NB4 (cell line): ENCODE measurements around the gene C22orf39.

Source experiments
- DNase-seq: peaks from one replicate; pipeline ENCODE4 v3.0.0; 2010; ENCODE audit warnings: low read depth
- H3K4me3 ChIP-seq: one replicate; pipeline ENCODE4 v1.5.1; 2011; ENCODE audit warnings: mild to moderate bottlenecking, low read depth, low read length, moderate library complexity
- CTCF ChIP-seq: IDR thresholded peaks from one replicate; pipeline ENCODE4 v1.5.1; 2012; ENCODE audit warnings: low read depth, low read length
- MAX ChIP-seq: IDR thresholded peaks from 2 replicates; pipeline ENCODE4 v1.6.1; 2011; ENCODE audit warnings: low read depth, low read length
- MYC ChIP-seq: IDR thresholded peaks from 2 replicates; pipeline ENCODE4 v1.6.1; 2011; ENCODE audit warnings: low read depth, low read length
- POLR2A ChIP-seq: IDR thresholded peaks from 2 replicates; pipeline ENCODE4 v1.6.1; 2011; ENCODE audit warnings: mild to moderate bottlenecking; ENCODE audit not compliant: insufficient read length; ENCODE audit errors: extremely low read depth

C22orf39 gene

GRCh38 chr22:19494001-19494560 is 46.6 kb upstream of the C22orf39 start:
- no peak for DNase-seq
- TF ChIP-seq POLR2A = no peak
- no peak for TF ChIP-seq CTCF
- no peak for TF ChIP-seq MYC
- no peak for TF ChIP-seq MAX
- H3K4me3 ChIP-seq = no peak overlapping the region

GRCh38 chr22:19492504-19493174 is 45.1 kb upstream of the C22orf39 start:
- TF ChIP-seq POLR2A (no peak), CTCF (no peak)
- no peak for DNase-seq
- H3K4me3 ChIP-seq = no peak overlapping the region

GRCh38 chr22:19490628-19491230 is 43.2 kb upstream of the C22orf39 start:
- H3K4me3 ChIP-seq = no peak overlapping the region
- no peak for DNase-seq
- TF ChIP-seq MYC (no peak), CTCF (no peak), MAX (no peak), POLR2A (no peak)

- no peak overlapping the region for H3K4me3 ChIP-seq
- TF ChIP-seq MAX (no peak), CTCF (no peak), MYC (no peak), POLR2A (no peak)
- DNase-seq = no peak
Observed at GRCh38 chr22:19488884-19489843, 41.7 kb upstream of the C22orf39 start.

- TF ChIP-seq POLR2A = no peak
- TF ChIP-seq MYC = no peak
- TF ChIP-seq MAX = no peak
- no peak for TF ChIP-seq CTCF
- DNase-seq = no peak
- H3K4me3 ChIP-seq = no peak overlapping the region
Observed at GRCh38 chr22:19488285-19488684, 40.8 kb upstream of the C22orf39 start.
